HCT116 (cell line): ENCODE measurements around the gene SLC6A12. TPM values are rescaled to one million over a fixed set of nuclear protein-coding genes. Genes with fewer than 3 reads are reported as not detected.

ENCODE experiments used
- ATAC-seq: fragments of 200-7000 bp; cut with Tn5 transposase; 2 replicates; pipeline ENCODE4 v1.9.1; 2020; ENCODE audit warnings: mild to moderate bottlenecking, moderate library complexity
- BruUV-seq: library from RNA; stranded (reverse); fragments of 400-500 nt; replicated peaks from 2 replicates; lab custom pipeline; 2021; lab: Mats Ljungman, UMichigan
- CTCF ChIA-PET: fragments of 300-600 bp; sonication (Branson Sonifier 250); formaldehyde crosslinking; loops from one replicate; lab custom pipeline; 2021; ENCODE audit warnings: antibody characterized with exemption; lab: Charles Lee
- POLR2A ChIA-PET: fragments of 300-600, 350-600 bp; sonication (Branson Sonifier 250); formaldehyde crosslinking; loops from one replicate; lab custom pipeline; 2021; ENCODE audit warnings: antibody characterized with exemption; lab: Charles Lee
- RAD21 ChIA-PET, 2 experiments: fragments of 300-600 bp; sonication (Branson Sonifier 250); formaldehyde crosslinking; loops; one replicate each; lab custom pipeline; 2023; ENCODE audit warnings: low total read pairs in 2 of 2; ENCODE audit not compliant: uncharacterized antibody in 2 of 2, unreplicated experiment in 2 of 2, low non-redundant PET in 1 of 2; lab: Charles Lee
- DNase-seq: peaks from one replicate; pipeline ENCODE4 v3.0.0-alpha.2; 2010; ENCODE audit warnings: low read depth, low spot score
- H2AFZ ChIP-seq: fragments of 200-600 bp; shearing (Covaris generic), sonication (generic); 2 replicates; pipeline ENCODE4 v1.6.1; 2017; ENCODE audit warnings: low read depth, mixed run types, mixed read lengths, antibody characterized with exemption, low read length; ENCODE audit not compliant: poor library complexity, severe bottlenecking
- H3K27ac ChIP-seq: 2 replicates; pipeline ENCODE4 v1.5.1; 2012; ENCODE audit warnings: low read depth, low read length
- H3K27me3 ChIP-seq: fragments of 200-600 bp; sonication (generic); 2 replicates; pipeline ENCODE4 v1.6.1; 2016; ENCODE audit warnings: mixed run types, low read length, mixed read lengths; ENCODE audit not compliant: insufficient read depth
- H3K36me3 ChIP-seq, 2 experiments: fragments of 200-500 bp in 1 of 2; fragments of 200-600 bp in 1 of 2; sonication (Bioruptor generic) in 1 of 2; sonication (generic) in 1 of 2; 2 replicates each; pipeline versions ENCODE4 v1.5.1 to v1.6.1; 2014 to 2016; ENCODE audit warnings: low read length in 2 of 2, inconsistent platforms in 1 of 2, mixed read lengths in 1 of 2, mixed run types in 1 of 2; ENCODE audit not compliant: insufficient read depth in 2 of 2, control insufficient read depth in 1 of 2
- H3K4me1 ChIP-seq, 2 experiments: fragments of 200-600 bp in 1 of 2; sonication (generic) in 1 of 2; 2 replicates each; pipeline versions ENCODE4 v1.5.1 to v1.6.1; 2012 to 2017; ENCODE audit warnings: low read length in 2 of 2, inconsistent platforms in 1 of 2, mild to moderate bottlenecking in 1 of 2, mixed read lengths in 1 of 2, mixed run types in 1 of 2, moderate library complexity in 1 of 2; ENCODE audit not compliant: insufficient read depth in 2 of 2, control insufficient read depth in 1 of 2
- H3K4me2 ChIP-seq: fragments of 200-600 bp; sonication (generic); 2 replicates; pipeline ENCODE4 v1.6.1; 2017; ENCODE audit warnings: mixed run types, low read length, mixed read lengths
- H3K4me3 ChIP-seq, 2 experiments: fragments of 200-600 bp in 1 of 2; sonication (generic) in 1 of 2; replicated peaks in 1 of 2; 2 replicates each; pipeline ENCODE4 v1.5.1; 2011 to 2016; ENCODE audit warnings: low read length in 2 of 2, control low read depth in 1 of 2, low read depth in 1 of 2, mild to moderate bottlenecking in 1 of 2, mixed read lengths in 1 of 2, mixed run types in 1 of 2
- H3K79me2 ChIP-seq: fragments of 200-600 bp; sonication (generic); 2 replicates; pipeline ENCODE4 v1.6.1; 2017; ENCODE audit warnings: mild to moderate bottlenecking, mixed run types, low read length, moderate library complexity, mixed read lengths; ENCODE audit not compliant: insufficient read depth
- H3K9ac ChIP-seq: fragments of 200-600 bp; sonication (generic); 2 replicates; pipeline ENCODE4 v1.6.1; 2016; ENCODE audit warnings: low read length, mixed read lengths
- H3K9me2 ChIP-seq: fragments of 200-600 bp; sonication (generic), shearing (Covaris generic); 2 replicates; pipeline ENCODE4 v1.6.1; 2017; ENCODE audit warnings: mixed run types, mild to moderate bottlenecking, moderate library complexity; ENCODE audit not compliant: insufficient read depth
- H3K9me3 ChIP-seq, 2 experiments: fragments of 200-500 bp in 1 of 2; fragments of 200-600 bp in 1 of 2; sonication (Bioruptor generic) in 1 of 2; sonication (generic) in 1 of 2; 2 replicates each; pipeline ENCODE4 v1.6.1; 2014 to 2017; ENCODE audit warnings: low read length in 2 of 2, mixed read lengths in 2 of 2, inconsistent platforms in 1 of 2, low read depth in 1 of 2, mild to moderate bottlenecking in 1 of 2, mixed run types in 1 of 2, moderate library complexity in 1 of 2; ENCODE audit not compliant: control insufficient read depth in 1 of 2, insufficient read depth in 1 of 2
- H4K20me1 ChIP-seq: fragments of 200-600 bp; sonication (generic), shearing (Covaris generic); 2 replicates; pipeline ENCODE4 v1.6.1; 2017; ENCODE audit warnings: mixed run types, mild to moderate bottlenecking, moderate library complexity; ENCODE audit not compliant: insufficient read depth
- CEBPB ChIP-seq: IDR thresholded peaks from 2 replicates; pipeline ENCODE4 v1.6.1; 2012; ENCODE audit warnings: low read depth
- EGR1 ChIP-seq: IDR thresholded peaks from 2 replicates; pipeline ENCODE4 v1.6.1; 2012; ENCODE audit warnings: low read depth
- SIN3A ChIP-seq: IDR thresholded peaks from 2 replicates; pipeline ENCODE4 v1.6.1; 2012; ENCODE audit warnings: low read depth
- SP1 ChIP-seq: IDR thresholded peaks from 2 replicates; pipeline ENCODE4 v1.6.1; 2012; ENCODE audit warnings: low read depth
- SRF ChIP-seq: IDR thresholded peaks from 2 replicates; pipeline ENCODE4 v1.6.1; 2012; ENCODE audit warnings: low read depth
- YY1 ChIP-seq: IDR thresholded peaks from 2 replicates; pipeline ENCODE4 v1.6.1; 2011; ENCODE audit warnings: low read length, low read depth, moderate library complexity, mild to moderate bottlenecking; ENCODE audit not compliant: insufficient replicate concordance; ENCODE audit errors: extremely low read depth
- ZFX ChIP-seq: fragments of 450-650 bp; IDR thresholded peaks from 2 replicates; pipeline ENCODE4 v1.6.1; 2017
- ZNF274 ChIP-seq: fragments of 200-500 bp; sonication (Bioruptor generic); IDR thresholded peaks from 2 replicates; pipeline ENCODE4 v1.6.1; 2014; ENCODE audit warnings: mild to moderate bottlenecking, low read depth, low read length, inconsistent platforms
- intact Hi-C: fragments of 100-400 bp; cut with micrococcal nuclease; formaldehyde crosslinking; loops from 2 replicates; pipeline ENCODE4 v1.10.0; 2022
- total RNA-seq: library from RNA; stranded (reverse); gene quantifications from one replicate; pipeline ENCODE4 v1.2.1, GENCODE V29; 2021; ENCODE audit not compliant: unreplicated experiment
- TF ChIP-seq, protein P1 (sequence below): IDR thresholded peaks from 2 replicates; pipeline ENCODE4 v1.6.1; 2012

The SLC6A12 gene
- total RNA-seq, 1 experiment from 2014 or later: 0.64 TPM

- no peak for TF ChIP-seq EGR1
- no peaks in the 10 kb centered on the region for H3K27me3 ChIP-seq
- no peak overlapping the region for H3K9ac ChIP-seq
- no TSS peak for BruUV-seq
- no peaks in the 10 kb centered on the region for H3K9me2 ChIP-seq
- ATAC-seq (no peak), DNase-seq (no peak)
- no peak overlapping the region for H3K4me2 ChIP-seq
- H3K9me3 ChIP-seq: no peaks in the 10 kb centered on the region
- ChIA-PET RAD21 (no interaction called here), CTCF (no interaction called here), POLR2A (no interaction called here)
- H3K36me3 ChIP-seq: no peaks in the 10 kb centered on the region
- H4K20me1 ChIP-seq: no peaks in the 10 kb centered on the region
- no peak overlapping the region for H2AFZ ChIP-seq
- intact Hi-C loops: no loop called here
- no peaks in the 10 kb centered on the region for H3K79me2 ChIP-seq
- H3K4me3 ChIP-seq: no peak overlapping the region
- H3K27ac ChIP-seq: no peak overlapping the region
- 0 out of 4 replicates have a peak, but pooled peaks cover 0 to 4% of the 10 kb centered on the region in 2 experiments for H3K4me1 ChIP-seq
Measured at GRCh38 chr12:165862-166368, 48.0 kb downstream of the SLC6A12 start.

DNA sequence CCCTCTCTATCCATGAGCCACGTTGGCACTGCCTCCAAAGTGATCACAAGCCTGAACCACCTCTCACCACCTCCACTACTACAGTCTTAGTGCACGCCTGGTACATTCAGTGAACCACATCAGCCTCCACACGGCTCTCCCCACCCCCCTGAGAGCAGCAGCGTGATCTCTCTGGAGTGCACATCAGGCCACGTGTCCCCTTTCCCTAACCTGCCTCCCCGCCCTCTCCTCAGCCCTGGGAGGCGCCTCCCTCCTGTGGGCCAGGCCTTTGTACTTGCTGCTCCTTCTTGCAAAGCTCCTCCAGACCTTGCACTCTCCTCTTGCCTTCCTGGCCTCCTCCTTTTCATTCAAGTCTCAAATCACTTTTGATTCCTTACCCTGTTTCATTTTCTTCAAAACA is 49.8 kb downstream of the SLC6A12 start:
- Histone ChIP-seq H3K9ac (no peak overlapping the region), H3K27ac (no peak overlapping the region), H3K4me3 (no peak overlapping the region), H3K4me1 (no peaks in the 10 kb centered on the region), H2AFZ (no peak overlapping the region), H3K79me2 (no peaks in the 10 kb centered on the region), H3K4me2 (no peak overlapping the region), H3K36me3 (no peaks in the 10 kb centered on the region), H3K27me3 (peaks cover under 1% of the 10 kb centered on the region; the same call in 1 of the 2 replicates), H3K9me3 (no peaks in the 10 kb centered on the region), H3K9me2 (no peaks in the 10 kb centered on the region), H4K20me1 (no peaks in the 10 kb centered on the region)
- ChIA-PET CTCF (no interaction called here), RAD21 (interaction anchor here in 1 of 2 experiments (0.7 kb wide), 1 partner anchor 63 kb away, joined by 3 read pairs; no protein-coding TSS in a partner anchor), POLR2A (no interaction called here)
- TF ChIP-seq SIN3A (no peak), SRF (no peak), SP1 (no peak), YY1 (no peak), ZFX (no peak), CEBPB (no peak), ZNF274 (no peak)
- TF ChIP-seq, protein P1, sequence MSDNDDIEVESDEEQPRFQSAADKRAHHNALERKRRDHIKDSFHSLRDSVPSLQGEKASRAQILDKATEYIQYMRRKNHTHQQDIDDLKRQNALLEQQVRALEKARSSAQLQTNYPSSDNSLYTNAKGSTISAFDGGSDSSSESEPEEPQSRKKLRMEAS: no peak
- ATAC-seq: peak; percentile 39; the same call in 1 of the 2 replicates
- DNase-seq: no peak
- BruUV-seq: no TSS peak
- intact Hi-C loops: no loop called here
